CD4-positive, alpha-beta T cell treated with Interleukin-21 for 1 hour (primary cell): Measurements from ENCODE around the gene GSC2.

ENCODE experiments used
- DNase-seq: peaks from one replicate; pipeline ENCODE4 v3.0.0-alpha.2; 2020

GSC2 gene, protein sequence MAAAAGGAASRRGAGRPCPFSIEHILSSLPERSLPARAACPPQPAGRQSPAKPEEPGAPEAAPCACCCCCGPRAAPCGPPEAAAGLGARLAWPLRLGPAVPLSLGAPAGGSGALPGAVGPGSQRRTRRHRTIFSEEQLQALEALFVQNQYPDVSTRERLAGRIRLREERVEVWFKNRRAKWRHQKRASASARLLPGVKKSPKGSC

DNA sequence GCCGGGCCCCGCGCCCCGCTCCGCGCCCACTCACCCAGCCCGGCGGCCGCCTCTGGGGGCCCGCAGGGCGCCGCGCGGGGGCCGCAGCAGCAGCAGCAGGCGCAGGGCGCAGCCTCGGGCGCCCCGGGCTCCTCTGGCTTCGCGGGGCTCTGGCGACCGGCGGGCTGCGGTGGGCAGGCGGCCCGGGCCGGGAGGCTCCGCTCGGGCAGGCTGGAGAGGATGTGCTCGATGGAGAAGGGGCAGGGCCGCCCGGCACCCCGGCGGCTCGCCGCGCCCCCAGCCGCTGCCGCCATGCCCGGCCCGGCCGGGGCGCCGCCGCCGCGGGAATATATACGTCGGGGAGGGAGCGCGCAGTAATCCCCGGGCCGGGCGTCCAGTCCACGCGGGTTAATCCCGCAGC is at the start of gene GSC2:
GSC2 (minus strand) TSS at position 302 of the 400 bp plus-strand sequence; CDS start at position 293, 9 bp downstream.
- DNase-seq, result no peak

- no peak for DNase-seq
These were observed 49.4 kb upstream of the GSC2 start for GRCh38 chr22:19199479-19199878.

DNA sequence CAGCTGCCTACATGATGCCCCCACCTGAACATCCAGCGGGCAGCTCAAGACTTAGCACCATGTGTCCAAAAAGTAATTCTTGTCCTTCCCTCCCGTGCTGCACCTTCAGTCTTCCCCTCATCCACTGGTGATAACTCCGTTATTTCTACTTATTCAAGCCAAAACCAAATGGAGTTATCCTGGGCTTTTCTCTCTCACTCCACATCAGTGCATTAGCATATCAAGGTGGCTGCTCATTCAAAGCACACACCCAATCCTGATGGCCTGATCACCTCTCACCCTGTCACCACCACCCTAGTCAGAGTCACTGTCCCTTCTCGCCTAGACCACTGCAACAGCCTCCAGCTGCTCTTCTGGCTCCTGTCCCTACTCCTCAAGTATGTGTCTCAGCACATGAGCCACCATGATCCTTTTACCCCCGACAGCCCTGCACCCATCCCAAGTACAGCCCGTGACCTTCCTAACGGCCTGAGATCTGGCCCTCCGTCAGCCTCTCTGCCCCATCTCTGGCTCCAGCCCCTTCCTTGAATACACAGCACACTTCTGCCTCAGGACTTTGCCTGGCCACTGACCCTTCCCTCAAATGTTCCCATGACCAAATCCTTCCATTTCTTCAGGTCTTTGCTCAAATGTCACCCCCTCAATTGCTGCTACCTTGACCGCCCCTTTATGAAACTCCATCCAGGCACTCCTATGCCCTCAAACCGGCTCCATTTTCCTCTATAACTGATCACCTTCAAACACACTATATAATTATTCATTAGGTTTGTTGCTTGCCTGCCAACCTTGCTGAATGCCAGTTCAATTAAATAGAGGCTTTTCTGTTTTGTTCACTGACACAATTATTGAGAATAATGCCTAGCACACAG is 48.1 kb upstream of the GSC2 start:
- no peak for DNase-seq

DNA sequence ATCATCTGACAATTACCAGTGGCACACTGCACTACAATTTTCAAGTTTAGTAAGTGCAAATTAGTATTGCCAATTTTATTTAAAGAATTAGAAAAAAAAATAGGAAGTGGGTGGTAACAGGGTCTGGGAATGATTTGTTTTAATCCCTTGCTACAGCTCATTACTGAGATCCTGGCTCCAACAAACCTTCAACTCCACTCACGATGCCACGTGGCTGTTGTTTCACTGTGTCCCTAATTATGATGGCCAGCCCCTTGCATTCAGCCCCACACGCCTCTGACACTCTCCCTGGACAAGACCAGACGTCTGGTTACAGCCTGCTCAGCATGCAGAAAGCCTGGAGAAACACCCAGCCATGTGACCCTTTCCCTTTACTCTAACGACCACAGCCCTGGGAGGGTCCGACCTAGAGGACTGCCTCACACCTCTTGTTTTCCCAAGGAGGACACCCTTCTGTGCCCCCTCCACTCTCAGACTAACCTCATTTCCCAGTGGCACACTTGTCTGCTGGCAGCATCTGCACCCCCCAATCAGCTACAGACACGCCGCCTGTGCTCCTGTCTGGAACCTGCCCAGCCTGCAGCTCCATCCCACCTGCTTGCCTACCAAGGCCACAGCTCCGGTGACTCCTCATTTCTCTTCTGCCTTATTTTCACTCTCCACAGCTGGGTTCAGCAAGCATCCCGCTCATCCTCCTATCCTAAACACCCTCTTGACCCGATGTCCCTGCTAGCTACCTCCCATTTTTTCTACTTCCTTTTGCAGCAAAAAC is 46.9 kb upstream of the GSC2 start:
- DNase-seq, result no peak

- DNase-seq, result no peak
These were observed 46.0 kb upstream of the GSC2 start for GRCh38 chr22:19195796-19196731.

GRCh38 chr22:19194766-19195536 is 44.9 kb upstream of the GSC2 start:
- DNase-seq, result no peak

- DNase-seq, result no peak
These were observed 43.8 kb upstream of the GSC2 start for GRCh38 chr22:19193879-19194278.

GRCh38 chr22:19187716-19188563 is 37.8 kb upstream of the GSC2 start:
- no peak for DNase-seq

DNA sequence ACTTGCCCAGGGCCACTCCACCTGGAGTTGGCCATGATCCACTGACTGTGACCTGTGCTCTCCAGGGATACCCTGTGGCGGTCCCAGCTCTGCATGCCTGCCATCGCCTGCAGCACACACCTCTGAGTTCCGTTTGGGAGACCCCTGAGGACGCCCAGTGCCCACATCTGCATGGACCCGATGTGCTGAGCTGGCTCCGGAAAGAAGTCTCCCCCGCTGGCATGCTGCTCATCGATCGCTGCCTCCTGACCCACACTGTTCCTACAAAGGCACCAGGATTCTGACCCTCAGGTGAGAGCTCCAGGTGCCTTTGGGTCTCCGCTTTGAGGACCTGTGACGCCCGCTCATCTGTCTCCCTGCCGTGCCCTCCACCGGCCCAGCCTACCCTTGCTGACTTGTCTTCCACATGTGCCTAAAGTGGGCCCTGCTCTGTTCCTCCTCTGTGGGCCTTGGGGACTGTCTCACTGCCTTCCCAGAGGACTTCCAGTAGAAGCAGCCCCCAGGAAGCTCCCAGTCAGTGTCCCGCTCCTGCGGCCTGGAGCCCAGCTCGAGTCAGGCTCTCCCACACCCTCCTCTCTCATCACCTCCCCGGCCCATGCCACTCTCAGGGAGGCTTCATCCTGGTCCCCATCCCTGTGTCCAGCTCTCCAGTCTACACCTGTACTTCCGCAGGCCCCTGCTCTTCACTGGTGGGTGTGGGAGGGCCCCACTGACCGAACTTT is 34.3 kb upstream of the GSC2 start:
- DNase-seq, result no peak

- no peak for DNase-seq
These were observed 33.1 kb upstream of the GSC2 start for GRCh38 chr22:19183216-19183615.

DNA sequence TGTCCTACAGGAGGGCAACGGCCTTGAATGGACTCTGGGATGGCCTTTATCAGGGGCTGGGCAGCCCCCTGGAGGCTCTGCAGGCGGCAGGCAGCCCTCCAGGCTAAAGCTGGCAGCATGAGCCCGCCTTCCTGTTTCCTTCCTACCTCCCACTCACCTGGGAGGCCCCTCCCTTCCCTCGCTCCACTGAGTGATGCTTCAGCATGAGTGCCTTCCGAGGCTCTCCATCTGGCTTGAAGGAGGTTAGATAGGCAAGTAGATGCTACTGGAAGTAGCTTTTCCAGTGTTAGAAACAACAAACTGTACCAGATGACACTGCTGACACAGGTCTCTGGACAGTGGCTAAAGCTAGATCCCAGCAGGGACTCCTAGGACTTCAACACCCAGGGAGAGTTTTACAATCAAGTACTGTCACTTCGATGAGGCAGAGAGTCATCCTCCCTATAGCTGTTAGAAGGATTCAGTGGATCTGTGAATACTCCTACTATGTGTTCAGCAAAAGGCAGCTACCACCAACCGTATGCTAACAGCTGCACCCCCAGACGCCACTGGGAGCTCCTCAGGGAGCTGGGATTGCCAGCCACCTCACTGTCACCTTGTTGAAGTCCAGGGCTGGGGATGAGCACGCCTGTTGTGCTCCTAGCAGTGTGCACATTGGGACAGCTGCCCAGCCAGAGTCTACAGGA is 32.5 kb upstream of the GSC2 start:
- DNase-seq, result no peak

- DNase-seq, result no peak
These were observed 31.8 kb upstream of the GSC2 start for GRCh38 chr22:19181786-19182471.

- no peak for DNase-seq
These were observed 30.8 kb upstream of the GSC2 start for GRCh38 chr22:19180740-19181410.

DNA sequence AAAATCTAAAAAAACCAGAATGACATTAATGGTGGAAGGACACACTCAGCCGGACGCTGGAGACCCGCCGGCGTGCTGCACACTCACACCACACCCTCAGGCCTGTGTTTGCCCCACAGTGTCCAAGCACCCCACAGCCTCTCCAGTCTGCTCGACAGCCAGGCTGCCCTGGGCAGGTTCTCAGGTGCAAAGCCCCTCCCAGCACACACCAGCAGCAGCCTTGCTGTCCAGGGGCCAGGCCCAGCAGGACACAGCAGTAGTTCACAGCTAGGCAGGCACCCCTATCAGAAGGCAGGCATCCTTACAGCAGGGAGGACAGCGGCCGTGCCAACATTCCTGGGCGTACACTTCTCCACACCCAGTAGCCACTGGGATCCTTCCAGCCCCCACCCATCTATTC is 30.1 kb upstream of the GSC2 start:
- DNase-seq, result no peak

DNA sequence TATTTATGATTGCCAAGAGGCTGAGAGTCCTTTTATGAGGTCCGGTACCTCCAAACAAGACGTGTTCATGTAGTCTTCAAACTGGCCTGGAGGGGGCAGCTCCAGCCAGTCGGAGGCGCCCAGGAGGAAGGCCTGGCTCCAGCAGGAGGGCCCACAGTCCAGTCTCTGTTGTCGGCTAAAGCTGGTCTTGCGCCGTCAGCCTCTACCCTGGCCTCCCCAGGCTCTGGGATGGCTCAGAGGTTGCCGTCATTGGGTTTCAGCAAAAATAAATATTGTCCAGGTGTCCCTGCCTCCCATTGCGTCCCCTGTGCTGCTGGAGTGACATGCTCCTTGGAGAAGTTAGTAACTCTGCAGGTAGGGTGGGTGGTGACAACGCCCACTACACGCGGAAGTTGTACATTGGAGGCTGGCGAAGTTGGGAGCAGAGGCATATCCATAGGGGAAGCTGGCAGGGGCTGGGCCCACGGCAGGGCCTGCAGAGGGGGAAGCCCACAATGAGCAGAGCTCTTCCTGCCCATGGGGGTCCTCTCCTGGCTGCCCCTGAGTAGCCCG is 29.5 kb upstream of the GSC2 start:
- DNase-seq, result peak; percentile 61

- peak; percentile 87 for DNase-seq
These were observed 28.8 kb upstream of the GSC2 start, which contains the start of gene SLC25A1 for GRCh38 chr22:19178657-19179496. TSS of gene SLC25A1 (minus strand) at chr22:19178736. CDS start at chr22:19178673, 63 bp downstream.
